HEK293 (cell line): Measurements from ENCODE around the gene AFAP1L2.

Experiments used
- CTCF ChIP-seq: fragments of 450-650 bp; formaldehyde crosslinking; IDR thresholded peaks from 2 replicates; pipeline ENCODE4 v1.5.1; 2016; ENCODE audit warnings: missing biosample characterization, missing genetic modification characterization
- HOXD13 ChIP-seq: sonication (generic); formaldehyde crosslinking; IDR thresholded peaks from 2 replicates; pipeline ENCODE4 v1.8.0; 2022; ENCODE audit warnings: missing genetic modification reagents, borderline replicate concordance
- MYNN ChIP-seq: fragments of 450-650 bp; formaldehyde crosslinking; IDR thresholded peaks from 2 replicates; pipeline ENCODE4 v1.5.1; 2016; ENCODE audit warnings: missing biosample characterization, missing genetic modification characterization, borderline replicate concordance
- MZF1 ChIP-seq: fragments of 450-650 bp; formaldehyde crosslinking; IDR thresholded peaks from 2 replicates; pipeline ENCODE4 v1.5.1; 2017; ENCODE audit warnings: missing biosample characterization, missing genetic modification characterization, borderline replicate concordance
- SCRT2 ChIP-seq: fragments of 450-650 bp; formaldehyde crosslinking; IDR thresholded peaks from 2 replicates; pipeline ENCODE4 v1.5.1; 2016; ENCODE audit warnings: missing biosample characterization, missing genetic modification characterization
- SP2 ChIP-seq: fragments of 450-650 bp; formaldehyde crosslinking; IDR thresholded peaks from 2 replicates; pipeline ENCODE4 v1.5.1; 2016; ENCODE audit warnings: missing biosample characterization, missing genetic modification characterization
- ZBTB10 ChIP-seq: fragments of 450-650 bp; formaldehyde crosslinking; IDR thresholded peaks from 2 replicates; pipeline ENCODE4 v1.5.1; 2016; ENCODE audit warnings: missing biosample characterization, missing genetic modification characterization
- ZBTB7A ChIP-seq: fragments of 450-650 bp; formaldehyde crosslinking; IDR thresholded peaks from 2 replicates; pipeline ENCODE4 v1.5.1; 2016; ENCODE audit warnings: low read depth, missing biosample characterization, missing genetic modification characterization
- ZFP3 ChIP-seq: fragments of 450-650 bp; formaldehyde crosslinking; IDR thresholded peaks from 2 replicates; pipeline ENCODE4 v1.5.1; 2016; ENCODE audit warnings: low read depth, missing biosample characterization, missing genetic modification characterization
- ZNF140 ChIP-seq: fragments of 450-650 bp; formaldehyde crosslinking; IDR thresholded peaks from 2 replicates; pipeline ENCODE4 v1.5.1; 2016; ENCODE audit warnings: missing biosample characterization, missing genetic modification characterization
- ZNF16 ChIP-seq: fragments of 450-650 bp; formaldehyde crosslinking; IDR thresholded peaks from 2 replicates; pipeline ENCODE4 v1.5.1; 2016; ENCODE audit warnings: low read depth, missing biosample characterization, missing genetic modification characterization
- ZNF274 ChIP-seq, 2 experiments: fragments of 200-500 bp in 1 of 2; fragments of 450-650 bp in 1 of 2; sonication (Bioruptor generic) in 1 of 2; formaldehyde crosslinking in 1 of 2; IDR thresholded peaks; 2 replicates each; pipeline versions ENCODE4 v1.5.1 to v1.6.1; 2014 to 2016; ENCODE audit warnings: borderline replicate concordance in 1 of 2, inconsistent platforms in 1 of 2, low read length in 1 of 2, missing biosample characterization in 1 of 2, missing genetic modification characterization in 1 of 2
- ZNF404 ChIP-seq: fragments of 450-650 bp; formaldehyde crosslinking; IDR thresholded peaks from 2 replicates; pipeline ENCODE4 v1.5.1; 2017; ENCODE audit warnings: missing biosample characterization, missing genetic modification characterization
- ZNF561 ChIP-seq: fragments of 450-650 bp; IDR thresholded peaks from 2 replicates; pipeline ENCODE4 v1.5.1; 2018; ENCODE audit warnings: missing biosample characterization, missing genetic modification characterization, borderline replicate concordance

- TF ChIP-seq ZNF404 (tag by site-specific recombination) (no peak), CTCF (no peak), ZFP3 (tag by site-specific recombination) (no peak), SP2 (tag by site-specific recombination) (no peak), HOXD13 (CRISPR knock-in tag) (no peak), MZF1 (tag by site-specific recombination) (no peak), ZNF274 (IDR thresholded peaks at IDR 0.05; ENCODE audit: low read length) (no peak), ZNF274 (tag by site-specific recombination; IDR thresholded peaks at IDR 0.05; ENCODE audit: borderline replicate concordance) (no peak), ZNF561 (tag by site-specific recombination) (no peak), ZNF16 (tag by site-specific recombination) (no peak), MYNN (no peak), ZNF140 (no peak), ZBTB10 (tag by site-specific recombination) (no peak), ZBTB7A (no peak), SCRT2 (tag by site-specific recombination) (peak; percentile 67)
Observed at GRCh38 chr10:114336823-114337509, 67.3 kb downstream of the AFAP1L2 start.
